SK-N-SH treated with all-trans-retinoic acid at 6 μM for 48 hours (cell line): Measurements from ENCODE around the gene INCENP.

Experiments used
- POU6F1 ChIP-seq: fragments of 250-450 bp; sonication (Bioruptor Pico); IDR thresholded peaks from 2 replicates; pipeline ENCODE4 v1.8.0; 2021; ENCODE audit warnings: low read depth, mild to moderate bottlenecking, moderate library complexity, borderline replicate concordance
- ZFP30 ChIP-seq: fragments of 450-650 bp; formaldehyde crosslinking; IDR thresholded peaks from 2 replicates; pipeline ENCODE4 v1.5.0; 2022; ENCODE audit warnings: mild to moderate bottlenecking, moderate library complexity

- TF ChIP-seq POU6F1 (CRISPR knock-in tag) (no peak), ZFP30 (CRISPR knock-in tag) (no peak)
These were observed 14.2 kb downstream of the INCENP start for GRCh38 chr11:62137881-62138629.
